Liver (tissue), 9 donors: Measurements from ENCODE around the gene HOXB3. TPM values are rescaled to one million over a fixed set of nuclear protein-coding genes. Genes with fewer than 3 reads are reported as not detected.
A peak's percentile ranks its signal among the peaks of the same experiment; 100 is the strongest.

ENCODE experiments used
- DNase-seq: peaks from one replicate; pipeline ENCODE4 v3.0.0-alpha.2; 2017; ENCODE audit warnings: low spot score
- H3K27ac ChIP-seq, 2 donors: one replicate each; pipeline ENCODE4 v1.7.0; 2013; ENCODE audit warnings: inconsistent platforms in 2 of 2, low read length in 2 of 2, control low read depth in 1 of 2, low read depth in 1 of 2, mild to moderate bottlenecking in 1 of 2
- H3K27me3 ChIP-seq, 4 donors: one replicate each; pipeline versions ENCODE4 v1.6.1 to v1.7.0; 2013; ENCODE audit warnings: low read length in 3 of 4, inconsistent platforms in 1 of 4, mild to moderate bottlenecking in 1 of 4, moderate library complexity in 1 of 4; ENCODE audit not compliant: control insufficient read depth in 4 of 4, insufficient read depth in 4 of 4
- H3K36me3 ChIP-seq, 4 donors: one replicate each; pipeline versions ENCODE4 v1.6.1 to v1.7.0; 2013; ENCODE audit warnings: low read length in 3 of 4, mild to moderate bottlenecking in 3 of 4, low read depth in 1 of 4, moderate library complexity in 1 of 4; ENCODE audit not compliant: control insufficient read depth in 4 of 4, insufficient read depth in 3 of 4
- H3K4me1 ChIP-seq, 4 donors: one replicate each; pipeline versions ENCODE4 v1.6.1 to v1.7.0; 2013; ENCODE audit warnings: low read length in 3 of 4, mild to moderate bottlenecking in 3 of 4, moderate library complexity in 1 of 4; ENCODE audit not compliant: control insufficient read depth in 4 of 4, insufficient read depth in 4 of 4
- H3K4me3 ChIP-seq, 3 donors: one replicate each; pipeline versions ENCODE4 v1.6.1 to v1.7.0; 2013; ENCODE audit warnings: low read length in 3 of 3, control low read depth in 1 of 3, low read depth in 1 of 3, mild to moderate bottlenecking in 1 of 3
- H3K9ac ChIP-seq, 2 donors: one replicate each; pipeline ENCODE4 v1.7.0; 2013; ENCODE audit warnings: low read length in 2 of 2, mild to moderate bottlenecking in 2 of 2, moderate library complexity in 2 of 2, control low read depth in 1 of 2, low read depth in 1 of 2
- H3K9me3 ChIP-seq, 4 donors: one replicate each; pipeline versions ENCODE4 v1.6.1 to v1.7.0; 2013; ENCODE audit warnings: low read length in 3 of 4; ENCODE audit not compliant: control insufficient read depth in 4 of 4
- ATF3 ChIP-seq: IDR thresholded peaks from 2 replicates; pipeline ENCODE4 v1.6.1; 2016; ENCODE audit warnings: antibody characterized with exemption
- EGR1 ChIP-seq, 2 donors: IDR thresholded peaks; 2 replicates each; pipeline ENCODE4 v1.6.1; 2016 to 2018; ENCODE audit warnings: antibody characterized with exemption in 2 of 2, low read depth in 2 of 2
- FOXA1 ChIP-seq: IDR thresholded peaks from 2 replicates; pipeline ENCODE4 v1.6.1; 2016; ENCODE audit warnings: antibody characterized with exemption
- FOXA2 ChIP-seq: IDR thresholded peaks from 2 replicates; pipeline ENCODE4 v1.6.1; 2016; ENCODE audit warnings: antibody characterized with exemption
- GABPA ChIP-seq, 2 donors: IDR thresholded peaks in 1 of 2; conservative IDR thresholded peaks in 1 of 2; 2 replicates each; pipeline ENCODE4 v1.6.1; 2016; ENCODE audit warnings: antibody characterized with exemption in 2 of 2, mild to moderate bottlenecking in 1 of 2, moderate library complexity in 1 of 2
- HNF4A ChIP-seq, 2 donors: conservative IDR thresholded peaks; 2 replicates each; pipeline ENCODE4 v1.6.1; 2016; ENCODE audit warnings: antibody characterized with exemption in 2 of 2, mild to moderate bottlenecking in 2 of 2
- HNF4G ChIP-seq: IDR thresholded peaks from 2 replicates; pipeline ENCODE4 v1.6.1; 2016; ENCODE audit warnings: antibody characterized with exemption
- NR2F2 ChIP-seq: IDR thresholded peaks from 2 replicates; pipeline ENCODE4 v1.6.1; 2016; ENCODE audit warnings: antibody characterized with exemption
- REST ChIP-seq: IDR thresholded peaks from 2 replicates; pipeline ENCODE4 v1.6.1; 2016; ENCODE audit warnings: antibody characterized with exemption, mild to moderate bottlenecking
- RXRA ChIP-seq, 2 donors: IDR thresholded peaks; 2 replicates each; pipeline ENCODE4 v1.6.1; 2017 to 2018; ENCODE audit warnings: antibody characterized with exemption in 2 of 2, mild to moderate bottlenecking in 1 of 2
- SP1 ChIP-seq: IDR thresholded peaks from 2 replicates; pipeline ENCODE4 v1.6.1; 2018; ENCODE audit warnings: antibody characterized with exemption, mild to moderate bottlenecking
- YY1 ChIP-seq: IDR thresholded peaks from 2 replicates; pipeline ENCODE4 v1.6.1; 2016; ENCODE audit warnings: antibody characterized with exemption, mild to moderate bottlenecking
- WGBS: extraction: QIAGEN DNeasy Blood & Tissue Kit; methylation state at CpG from one replicate; pipeline ENCODE4 v1.1.7; 2013; 5-methylcytosine and 5-hydroxymethylcytosine counted together
- polyA plus RNA-seq, 2 donors: library from polyadenylated mRNA; stranded (reverse) in 1 of 2; unstranded in 1 of 2; fragments of 200-250 nt in 1 of 2; fragments of >200 nt in 1 of 2; fragmentation: Nextera tagmentation in 1 of 2; extraction: Ambion mirVana in 1 of 2; gene quantifications; one replicate each; pipeline versions ENCODE4 v1.2.1 to v1.2.3, GENCODE V29; 2013 to 2015
- total RNA-seq, 2 donors: library from RNA; depleted of rRNA; stranded (reverse); fragments of >200 nt; gene quantifications; one replicate each; pipeline ENCODE4 v1.2.3, GENCODE V29; 2014
- TF ChIP-seq, protein P1 (sequence below): fragments of 150-350 bp; IDR thresholded peaks from 2 replicates; pipeline ENCODE4 v1.5.1; 2017; ENCODE audit warnings: improper control_type of control experiment, low read depth, low read length; ENCODE audit not compliant: missing input control
- TF ChIP-seq, protein P2 (sequence below): IDR thresholded peaks from 2 replicates; pipeline ENCODE4 v1.6.1; 2016; ENCODE audit warnings: antibody characterized with exemption
- TF ChIP-seq, protein P3 (sequence below): IDR thresholded peaks from 2 replicates; pipeline ENCODE4 v1.6.1; 2016; ENCODE audit warnings: antibody characterized with exemption
- donor health status: healthy.
- donor health status: healthy.
- donor health status: healthy.
- donor health status: healthy.
- donor health status: healthy.

The HOXB3 gene
- total and polyA plus RNA-seq, 4 donors, result 0.75 to 2.2 (median 1.2) TPM

DNA sequence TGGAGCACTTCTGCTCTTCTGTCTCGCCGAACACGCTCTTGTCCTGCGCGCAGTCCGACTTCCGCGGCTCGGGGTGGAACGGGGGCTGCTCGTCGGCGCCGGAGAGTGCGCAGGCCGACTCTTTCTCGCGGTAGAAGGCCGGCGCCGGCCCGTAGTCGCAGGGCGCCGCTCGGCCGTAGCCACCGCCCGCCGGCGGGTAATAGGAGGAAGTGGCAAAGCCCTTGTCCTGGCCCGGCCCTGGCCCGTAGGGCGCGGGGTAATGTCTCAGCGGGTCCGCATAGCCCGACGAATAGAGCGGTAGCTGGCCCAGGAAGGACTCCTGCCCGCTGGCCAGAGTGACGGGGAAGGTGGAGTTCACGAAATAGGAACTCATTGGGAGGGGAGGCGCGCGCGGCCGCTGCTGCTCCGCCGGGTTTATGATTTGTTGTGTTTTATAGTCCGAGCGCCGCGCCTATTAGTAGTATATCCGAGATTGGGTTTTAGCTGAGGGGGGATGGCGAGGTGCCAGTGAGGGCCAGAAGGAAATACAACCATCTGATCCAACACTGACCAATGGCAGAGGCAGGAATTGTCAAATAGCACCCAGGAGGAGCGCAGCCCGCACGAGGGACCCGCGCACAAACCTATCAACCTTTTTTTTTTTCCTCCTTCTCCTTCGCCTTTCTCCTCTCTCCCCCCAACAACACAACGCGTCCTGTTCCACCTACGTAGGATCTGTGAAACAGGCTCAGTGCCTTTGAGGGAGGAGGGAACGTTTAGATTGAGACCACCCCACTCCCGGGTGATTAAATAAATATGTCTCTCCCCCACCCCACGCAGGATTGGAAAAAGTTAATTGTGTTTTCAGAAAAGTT, 8.0 kb upstream of the HOXB3 start:
- H3K36me3 ChIP-seq, result no peaks in the 10 kb centered on the region
- H3K27ac ChIP-seq, result peak overlapping the region; percentile 32 to 57
- DNase-seq, result no peak
- H3K9ac ChIP-seq, result no peak overlapping the region
- H3K4me1 ChIP-seq, result peaks cover 0 to 30% (median 4%) of the 10 kb centered on the region in 4 donors
- peaks cover 4 to 32% (median 10%) of the 10 kb centered on the region in 4 donors for H3K27me3 ChIP-seq
- H3K9me3 ChIP-seq, result no peaks in the 10 kb centered on the region
- peak overlapping the region in 2 of 3 donors; percentile 2 to 35 for H3K4me3 ChIP-seq
- WGBS, result 2% methylated on average over 68 of the region's 68 CpGs
- TF ChIP-seq SP1, result no peak
- no peak for TF ChIP-seq FOXA1

DNA sequence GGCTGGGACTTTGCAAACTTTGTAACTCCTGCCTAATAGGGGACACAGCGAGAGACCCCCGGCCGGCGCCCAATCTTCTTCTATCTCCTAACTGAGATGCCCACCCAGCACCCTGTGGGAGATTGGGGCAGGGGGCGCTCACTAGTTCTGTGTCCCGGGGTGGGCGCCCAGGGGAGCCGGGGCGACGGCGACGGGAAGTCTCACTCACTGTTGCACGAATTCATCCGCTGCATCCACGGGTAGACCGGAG, 7.4 kb upstream of the HOXB3 start:
- TF ChIP-seq GABPA (IDR thresholded peaks at IDR 0.05 in 1 of 2, conservative IDR thresholded peaks at IDR 0.05 in 1 of 2), result no peak
- TF ChIP-seq ATF3, result no peak
- TF ChIP-seq YY1, result no peak
- no peak for TF ChIP-seq FOXA2
- TF ChIP-seq HNF4A (conservative IDR thresholded peaks at IDR 0.05), result no peak
- TF ChIP-seq REST, result no peak
- no peak for TF ChIP-seq FOXA1
- no peak for TF ChIP-seq NR2F2
- no peak for TF ChIP-seq RXRA (IDR thresholded peaks at IDR 0.05)
- TF ChIP-seq, protein P1, sequence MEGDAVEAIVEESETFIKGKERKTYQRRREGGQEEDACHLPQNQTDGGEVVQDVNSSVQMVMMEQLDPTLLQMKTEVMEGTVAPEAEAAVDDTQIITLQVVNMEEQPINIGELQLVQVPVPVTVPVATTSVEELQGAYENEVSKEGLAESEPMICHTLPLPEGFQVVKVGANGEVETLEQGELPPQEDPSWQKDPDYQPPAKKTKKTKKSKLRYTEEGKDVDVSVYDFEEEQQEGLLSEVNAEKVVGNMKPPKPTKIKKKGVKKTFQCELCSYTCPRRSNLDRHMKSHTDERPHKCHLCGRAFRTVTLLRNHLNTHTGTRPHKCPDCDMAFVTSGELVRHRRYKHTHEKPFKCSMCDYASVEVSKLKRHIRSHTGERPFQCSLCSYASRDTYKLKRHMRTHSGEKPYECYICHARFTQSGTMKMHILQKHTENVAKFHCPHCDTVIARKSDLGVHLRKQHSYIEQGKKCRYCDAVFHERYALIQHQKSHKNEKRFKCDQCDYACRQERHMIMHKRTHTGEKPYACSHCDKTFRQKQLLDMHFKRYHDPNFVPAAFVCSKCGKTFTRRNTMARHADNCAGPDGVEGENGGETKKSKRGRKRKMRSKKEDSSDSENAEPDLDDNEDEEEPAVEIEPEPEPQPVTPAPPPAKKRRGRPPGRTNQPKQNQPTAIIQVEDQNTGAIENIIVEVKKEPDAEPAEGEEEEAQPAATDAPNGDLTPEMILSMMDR, result no peak
- TF ChIP-seq, protein P2, sequence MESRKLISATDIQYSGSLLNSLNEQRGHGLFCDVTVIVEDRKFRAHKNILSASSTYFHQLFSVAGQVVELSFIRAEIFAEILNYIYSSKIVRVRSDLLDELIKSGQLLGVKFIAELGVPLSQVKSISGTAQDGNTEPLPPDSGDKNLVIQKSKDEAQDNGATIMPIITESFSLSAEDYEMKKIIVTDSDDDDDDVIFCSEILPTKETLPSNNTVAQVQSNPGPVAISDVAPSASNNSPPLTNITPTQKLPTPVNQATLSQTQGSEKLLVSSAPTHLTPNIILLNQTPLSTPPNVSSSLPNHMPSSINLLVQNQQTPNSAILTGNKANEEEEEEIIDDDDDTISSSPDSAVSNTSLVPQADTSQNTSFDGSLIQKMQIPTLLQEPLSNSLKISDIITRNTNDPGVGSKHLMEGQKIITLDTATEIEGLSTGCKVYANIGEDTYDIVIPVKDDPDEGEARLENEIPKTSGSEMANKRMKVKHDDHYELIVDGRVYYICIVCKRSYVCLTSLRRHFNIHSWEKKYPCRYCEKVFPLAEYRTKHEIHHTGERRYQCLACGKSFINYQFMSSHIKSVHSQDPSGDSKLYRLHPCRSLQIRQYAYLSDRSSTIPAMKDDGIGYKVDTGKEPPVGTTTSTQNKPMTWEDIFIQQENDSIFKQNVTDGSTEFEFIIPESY, result no peak
- no peak for TF ChIP-seq HNF4G
- TF ChIP-seq, protein P3, sequence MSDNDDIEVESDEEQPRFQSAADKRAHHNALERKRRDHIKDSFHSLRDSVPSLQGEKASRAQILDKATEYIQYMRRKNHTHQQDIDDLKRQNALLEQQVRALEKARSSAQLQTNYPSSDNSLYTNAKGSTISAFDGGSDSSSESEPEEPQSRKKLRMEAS, result no peak
- no peak for TF ChIP-seq EGR1 (IDR thresholded peaks at IDR 0.05; ENCODE audit: low read depth in 2 of 2)
- Histone ChIP-seq H3K9ac (no peak overlapping the region), H3K27ac (peak overlapping the region; percentile 32 to 57), H3K27me3 (peaks cover 4 to 32% (median 11%) of the 10 kb centered on the region in 4 donors), H3K4me3 (peak overlapping the region in 2 of 3 donors; percentile 2 to 35), H3K9me3 (no peaks in the 10 kb centered on the region), H3K4me1 (peaks cover 0 to 31% (median 4%) of the 10 kb centered on the region in 4 donors), H3K36me3 (no peaks in the 10 kb centered on the region)
- 8% methylated on average over 16 of the region's 16 CpGs for WGBS
- no peak for DNase-seq
